Duodenal mucosa (tissue), 2 donors: ENCODE results near the gene LGMN.
"Not testable (repeated sequence)": the region's sequence is repeated elsewhere in the genome, so short reads cannot be mapped to it uniquely, and the experiment has no call there.

Source experiments
- H3K27ac ChIP-seq: one replicate; pipeline ENCODE4 v1.7.0; 2013; ENCODE audit warnings: low read depth, low read length
- H3K27me3 ChIP-seq, 2 donors: one replicate each; pipeline ENCODE4 v1.7.0; 2013; ENCODE audit warnings: low read length in 2 of 2, control low read depth in 1 of 2; ENCODE audit not compliant: insufficient read depth in 2 of 2, control insufficient read depth in 1 of 2
- H3K36me3 ChIP-seq, 2 donors: one replicate each; pipeline ENCODE4 v1.7.0; 2013; ENCODE audit warnings: low read length in 2 of 2, control low read depth in 1 of 2; ENCODE audit not compliant: insufficient read depth in 2 of 2, control insufficient read depth in 1 of 2
- H3K4me1 ChIP-seq, 2 donors: one replicate each; pipeline ENCODE4 v1.7.0; 2013; ENCODE audit warnings: low read length in 2 of 2, control low read depth in 1 of 2; ENCODE audit not compliant: insufficient read depth in 2 of 2, control insufficient read depth in 1 of 2
- H3K4me3 ChIP-seq, 2 donors: one replicate each; pipeline ENCODE4 v1.7.0; 2013; ENCODE audit warnings: low read length in 2 of 2, low read depth in 1 of 2
- H3K9ac ChIP-seq, 2 donors: one replicate each; pipeline ENCODE4 v1.7.0; 2013; ENCODE audit warnings: low read length in 2 of 2, low read depth in 1 of 2
- H3K9me3 ChIP-seq, 2 donors: one replicate each; pipeline ENCODE4 v1.7.0; 2013; ENCODE audit warnings: low read length in 2 of 2, control low read depth in 1 of 2; ENCODE audit not compliant: control insufficient read depth in 1 of 2

The LGMN gene

DNA sequence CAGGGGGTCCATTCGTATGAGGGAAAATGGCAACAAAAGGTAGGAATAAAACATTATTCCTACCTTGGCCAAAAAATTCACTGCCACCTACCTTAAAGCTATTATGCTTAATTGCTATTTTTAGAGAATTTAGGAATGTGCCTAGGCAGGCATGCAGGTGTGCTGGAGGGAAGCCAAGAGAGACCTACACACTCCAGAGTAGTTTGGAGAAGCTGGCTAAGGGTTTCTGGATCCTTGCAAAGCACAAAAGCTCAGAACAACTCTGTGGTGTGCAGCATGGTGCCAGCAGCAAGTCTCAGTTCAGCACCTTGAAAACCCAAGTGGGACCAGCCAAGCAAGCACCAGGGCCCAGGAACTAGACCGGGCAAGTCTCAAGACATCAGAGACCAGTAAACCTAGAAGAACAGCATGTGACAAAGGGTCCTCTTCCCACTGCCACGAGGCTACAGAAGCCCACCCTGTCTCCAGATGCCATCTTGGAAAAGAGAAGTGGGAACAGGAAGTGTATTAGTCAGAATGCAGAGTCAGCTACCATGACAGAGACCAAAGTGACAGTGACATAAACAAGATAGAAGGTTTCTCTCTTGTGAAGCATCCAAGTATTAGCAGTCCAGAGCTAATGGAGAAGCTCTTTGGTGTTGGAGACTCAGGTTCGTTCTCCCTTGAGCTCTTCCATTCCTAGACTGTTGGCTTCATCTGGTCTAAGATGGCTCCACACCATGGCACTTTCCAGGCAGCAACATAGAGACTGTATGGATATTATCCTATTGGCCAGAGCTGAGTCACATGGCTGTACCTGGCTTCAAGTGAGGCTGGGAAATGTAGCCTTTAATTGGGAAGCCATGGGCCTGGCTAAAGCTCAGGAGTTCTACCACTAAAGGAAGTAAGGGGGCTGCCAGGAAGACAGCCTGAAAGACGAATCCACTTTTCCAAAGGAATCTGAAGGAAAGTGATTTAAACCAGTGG lies 15.5 kb upstream of the LGMN start:
- H3K4me3 ChIP-seq = not testable (repeated sequence)

DNA sequence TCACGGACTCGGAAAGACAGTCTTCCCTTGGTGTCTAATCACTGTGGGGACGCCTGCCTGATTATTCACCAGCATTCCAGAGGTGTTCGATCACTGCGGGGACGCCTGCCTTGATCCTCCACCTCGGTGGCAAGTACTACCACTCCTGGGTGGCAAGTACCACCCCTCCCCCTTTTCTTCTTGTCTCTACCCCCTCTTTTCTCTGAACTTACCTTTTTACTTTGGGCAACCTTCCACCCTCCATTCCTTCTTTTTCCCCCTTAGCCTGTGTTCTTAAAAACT lies 12.0 kb upstream of the LGMN start:
- Histone ChIP-seq H3K9me3 (no peaks in the 10 kb centered on the region), H3K9ac (no peak overlapping the region), H3K4me3 (no peak overlapping the region), H3K27ac (no peak overlapping the region), H3K4me1 (no peaks in the 10 kb centered on the region), H3K36me3 (no peaks in the 10 kb centered on the region), H3K27me3 (no peaks in the 10 kb centered on the region)

More for the DNA sequence above, 15.5 kb upstream of the LGMN start:
- not testable (repeated sequence) for H3K36me3 ChIP-seq, H3K27me3 ChIP-seq, H3K9ac ChIP-seq, H3K9me3 ChIP-seq, H3K4me1 ChIP-seq, H3K27ac ChIP-seq

- no peaks in the 10 kb centered on the region for H3K4me1 ChIP-seq
- H3K9ac ChIP-seq = no peak overlapping the region
- H3K27me3 ChIP-seq = no peaks in the 10 kb centered on the region
- no peaks in the 10 kb centered on the region for H3K36me3 ChIP-seq
- H3K4me3 ChIP-seq = no peak overlapping the region
- H3K27ac ChIP-seq = no peak overlapping the region
- no peaks in the 10 kb centered on the region for H3K9me3 ChIP-seq
Measured at GRCh38 chr14:92759679-92760523, 11.5 kb upstream of the LGMN start.

DNA sequence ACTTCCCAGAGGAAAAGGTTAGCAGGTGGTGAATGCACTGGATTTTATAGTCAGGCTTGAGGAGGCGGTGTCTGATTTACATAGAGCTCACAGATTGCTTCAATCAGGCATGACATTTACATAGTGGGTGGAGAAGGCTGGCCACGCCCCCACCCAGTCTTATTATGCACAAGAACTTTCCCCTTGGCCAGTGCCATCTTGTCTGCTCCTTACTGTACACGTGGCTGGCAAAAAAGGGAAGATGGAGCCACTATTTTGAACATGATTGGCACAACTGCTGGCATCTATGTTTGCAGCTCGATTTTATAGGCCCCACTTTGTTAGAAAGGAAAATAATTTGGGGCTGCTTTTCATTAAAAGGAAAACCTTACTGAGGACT lies 10.9 kb upstream of the LGMN start:
- Histone ChIP-seq H3K36me3 (no peaks in the 10 kb centered on the region), H3K27ac (no peak overlapping the region), H3K9ac (no peak overlapping the region), H3K9me3 (no peaks in the 10 kb centered on the region), H3K4me3 (no peak overlapping the region), H3K27me3 (no peaks in the 10 kb centered on the region), H3K4me1 (no peaks in the 10 kb centered on the region)

- H3K36me3 ChIP-seq = no peaks in the 10 kb centered on the region
- no peak overlapping the region for H3K9ac ChIP-seq
- H3K27me3 ChIP-seq = no peaks in the 10 kb centered on the region
- no peak overlapping the region for H3K4me3 ChIP-seq
- H3K4me1 ChIP-seq = no peaks in the 10 kb centered on the region
- no peak overlapping the region for H3K27ac ChIP-seq
- H3K9me3 ChIP-seq = no peaks in the 10 kb centered on the region
Measured at GRCh38 chr14:92756446-92756845, 8.0 kb upstream of the LGMN start.

- H3K27ac ChIP-seq = no peak overlapping the region
- no peak overlapping the region for H3K4me3 ChIP-seq
- no peaks in the 10 kb centered on the region for H3K9me3 ChIP-seq
- no peaks in the 10 kb centered on the region for H3K4me1 ChIP-seq
- no peaks in the 10 kb centered on the region for H3K27me3 ChIP-seq
- H3K9ac ChIP-seq = no peak overlapping the region
- H3K36me3 ChIP-seq = no peaks in the 10 kb centered on the region
Measured at GRCh38 chr14:92755495-92755894, 7.1 kb upstream of the LGMN start.

GRCh38 chr14:92754966-92755365 lies 6.5 kb upstream of the LGMN start:
- no peaks in the 10 kb centered on the region for H3K4me1 ChIP-seq
- no peak overlapping the region for H3K27ac ChIP-seq
- no peaks in the 10 kb centered on the region for H3K9me3 ChIP-seq
- no peaks in the 10 kb centered on the region for H3K27me3 ChIP-seq
- no peak overlapping the region for H3K9ac ChIP-seq
- no peaks in the 10 kb centered on the region for H3K36me3 ChIP-seq
- no peak overlapping the region for H3K4me3 ChIP-seq

DNA sequence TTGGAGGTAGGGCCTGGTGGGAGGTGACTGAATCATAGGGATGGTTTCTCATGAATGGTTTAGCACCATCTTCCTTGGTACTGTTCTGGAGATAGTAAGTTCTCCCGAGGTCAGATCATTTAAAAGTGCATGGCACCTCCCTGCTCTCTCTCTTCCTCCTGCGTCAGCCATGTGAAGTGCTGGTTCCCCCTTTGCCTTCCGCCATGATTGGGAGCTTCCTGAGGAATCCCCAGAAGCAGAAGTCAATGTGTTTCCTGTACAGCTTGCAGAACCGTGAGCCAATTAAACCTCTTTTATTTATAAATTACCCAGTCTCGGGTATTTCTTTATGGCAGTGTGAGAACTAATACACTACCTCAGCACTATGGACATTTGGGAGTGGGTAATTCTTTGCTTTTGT lies 4.8 kb upstream of the LGMN start:
- no peak overlapping the region for H3K27ac ChIP-seq
- no peak overlapping the region for H3K4me3 ChIP-seq
- no peak overlapping the region for H3K9ac ChIP-seq
- peaks cover 4 to 5% of the 10 kb centered on the region in 2 donors for H3K4me1 ChIP-seq
- H3K36me3 ChIP-seq = no peaks in the 10 kb centered on the region
- H3K27me3 ChIP-seq = no peaks in the 10 kb centered on the region
- H3K9me3 ChIP-seq = no peaks in the 10 kb centered on the region

DNA sequence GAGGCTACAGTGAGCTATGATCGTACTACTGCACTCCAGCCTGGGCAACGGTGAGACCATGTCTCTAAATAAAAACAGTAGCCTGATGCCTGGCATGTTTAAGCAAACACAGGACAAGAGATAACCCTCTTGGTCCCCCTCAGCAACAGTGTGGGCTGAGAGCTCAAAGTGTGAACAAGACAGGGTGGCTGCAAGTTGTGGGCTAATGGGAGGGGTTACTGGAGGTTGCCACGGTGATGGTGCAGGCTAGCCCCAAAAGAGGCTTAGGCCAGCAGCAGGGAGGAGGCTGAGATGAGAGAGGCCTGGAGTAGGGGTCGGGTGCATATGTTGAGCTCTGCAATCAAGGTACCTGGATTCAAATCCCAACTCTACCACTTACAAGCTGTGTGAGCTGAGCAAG lies 3.4 kb upstream of the LGMN start:
- Histone ChIP-seq H3K27me3 (no peaks in the 10 kb centered on the region), H3K4me1 (peaks cover 8 to 10% of the 10 kb centered on the region in 2 donors), H3K27ac (no peak overlapping the region), H3K9ac (no peak overlapping the region), H3K4me3 (no peak overlapping the region), H3K9me3 (no peaks in the 10 kb centered on the region), H3K36me3 (no peaks in the 10 kb centered on the region)

GRCh38 chr14:92750994-92751400 lies 2.6 kb upstream of the LGMN start:
- Histone ChIP-seq H3K9ac (no peak overlapping the region), H3K27me3 (no peaks in the 10 kb centered on the region), H3K9me3 (no peaks in the 10 kb centered on the region), H3K4me1 (peaks cover 9 to 10% of the 10 kb centered on the region in 2 donors), H3K27ac (no peak overlapping the region), H3K4me3 (no peak overlapping the region), H3K36me3 (no peaks in the 10 kb centered on the region)
